PC-9 (cell line): Measurements from ENCODE around the gene SESN1. TPM values are rescaled to one million over a fixed set of nuclear protein-coding genes. Genes with fewer than 3 reads are reported as not detected.

Experiments used
- BruUV-seq: library from RNA; stranded (reverse); fragments of 400-500 nt; replicated peaks from 2 replicates; lab custom pipeline; 2021; lab: Mats Ljungman, UMichigan
- CTCF ChIA-PET: fragments of 300-600 bp; sonication (Branson Sonifier 250); formaldehyde crosslinking; loops from one replicate; lab custom pipeline; 2022; ENCODE audit warnings: antibody characterized with exemption; lab: Charles Lee
- POLR2A ChIA-PET: fragments of 300-600 bp; sonication (Branson Sonifier 250); formaldehyde crosslinking; loops from one replicate; lab custom pipeline; 2022; ENCODE audit warnings: antibody characterized with exemption; ENCODE audit not compliant: unreplicated experiment; lab: Charles Lee
- DNase-seq, 2 experiments: peaks; one replicate each; pipeline versions ENCODE4 v3.0.0 to v3.0.0-alpha.2; 2015 to 2022; ENCODE audit warnings: mixed read lengths in 1 of 2
- H2AFZ ChIP-seq: fragments of 200-600 bp; sonication (generic); 2 replicates; pipeline ENCODE4 v1.8.1; 2017; ENCODE audit warnings: antibody characterized with exemption
- H3F3A ChIP-seq: fragments of 200-600 bp; sonication (generic); 2 replicates; pipeline ENCODE4 v1.8.1; 2017; ENCODE audit warnings: antibody characterized with exemption, mild to moderate bottlenecking, low read depth; ENCODE audit not compliant: insufficient read depth
- H3K27ac ChIP-seq: fragments of 200-600 bp; sonication (generic); 2 replicates; pipeline ENCODE4 v1.6.1; 2016; ENCODE audit warnings: mixed run types
- H3K27me3 ChIP-seq: fragments of 200-600 bp; sonication (generic); 2 replicates; pipeline ENCODE4 v1.6.1; 2016; ENCODE audit warnings: low read depth, mixed run types; ENCODE audit not compliant: insufficient read depth
- H3K36me3 ChIP-seq: fragments of 200-600 bp; sonication (generic); 2 replicates; pipeline ENCODE4 v1.6.1; 2016; ENCODE audit warnings: low read depth, mixed run types
- H3K4me1 ChIP-seq: fragments of 200-600 bp; sonication (generic); replicated peaks from 2 replicates; pipeline ENCODE4 v1.6.1; 2016; ENCODE audit warnings: mixed run types; ENCODE audit not compliant: insufficient read depth
- H3K4me2 ChIP-seq: fragments of 200-600 bp; sonication (generic); 2 replicates; pipeline ENCODE4 v1.6.1; 2017; ENCODE audit warnings: mixed run types
- H3K4me3 ChIP-seq: fragments of 200-600 bp; sonication (generic); 2 replicates; pipeline ENCODE4 v1.6.1; 2016; ENCODE audit warnings: mixed run types
- H3K79me2 ChIP-seq: fragments of 200-600 bp; sonication (generic); 2 replicates; pipeline ENCODE4 v1.6.1; 2017; ENCODE audit warnings: low read depth, mixed run types
- H3K9me2 ChIP-seq: fragments of 200-600 bp; sonication (generic); 2 replicates; pipeline ENCODE4 v1.8.1; 2017; ENCODE audit warnings: mild to moderate bottlenecking; ENCODE audit not compliant: insufficient read depth
- H3K9me3 ChIP-seq: fragments of 200-600 bp; sonication (generic); 2 replicates; pipeline ENCODE4 v1.8.1; 2016; ENCODE audit warnings: low read depth; ENCODE audit not compliant: insufficient read depth
- H4K20me1 ChIP-seq: fragments of 200-600 bp; sonication (generic); 2 replicates; pipeline ENCODE4 v1.8.1; 2017; ENCODE audit not compliant: insufficient read depth
- CTCF ChIP-seq: fragments of 200-600 bp; sonication (generic); conservative IDR thresholded peaks from 2 replicates; pipeline ENCODE4 v1.6.1; 2017; ENCODE audit warnings: mixed run types, antibody characterized with exemption, mild to moderate bottlenecking, moderate library complexity
- EZH2 ChIP-seq: fragments of 200-600 bp; sonication (generic); IDR thresholded peaks from 2 replicates; pipeline ENCODE4 v1.8.0; 2017; ENCODE audit warnings: antibody characterized with exemption, low read depth
- intact Hi-C: fragments of 100-400 bp; cut with micrococcal nuclease; formaldehyde crosslinking; loops from one replicate; pipeline ENCODE4 v1.10.0; 2022; ENCODE audit not compliant: unreplicated experiment
- total RNA-seq: library from RNA; stranded (reverse); gene quantifications from 2 replicates; pipeline ENCODE4 v1.2.3, GENCODE V29; 2021

The SESN1 gene
- total RNA-seq, 1 experiment from 2014 or later = 6.5 TPM

GRCh38 chr6:109031416-109031815 lies 63.2 kb downstream of the SESN1 start:
- no peak overlapping the region for H2AFZ ChIP-seq
- no peaks in the 10 kb centered on the region for H3K36me3 ChIP-seq
- BruUV-seq = no TSS peak
- no peaks in the 10 kb centered on the region for H3K9me2 ChIP-seq
- CTCF ChIA-PET = no interaction called here
- H3K27ac ChIP-seq = no peak overlapping the region
- no peak overlapping the region for H3K4me3 ChIP-seq
- DNase-seq = no peak
- H3K4me2 ChIP-seq = no peak overlapping the region
- no peaks in the 10 kb centered on the region for H3K27me3 ChIP-seq
- intact Hi-C loops = no loop called here
- H3K79me2 ChIP-seq = no peaks in the 10 kb centered on the region
- no peak for TF ChIP-seq CTCF
- TF ChIP-seq EZH2 = no peak
- no peaks in the 10 kb centered on the region for H3K9me3 ChIP-seq
- no peaks in the 10 kb centered on the region for H4K20me1 ChIP-seq
- peaks cover 4% of the 10 kb centered on the region; the same call in 1 of the 2 replicates for H3K4me1 ChIP-seq
- POLR2A ChIA-PET = no interaction called here
- H3F3A ChIP-seq = no peaks in the 10 kb centered on the region

- CTCF ChIA-PET = no interaction called here
- no peaks in the 10 kb centered on the region for H3K27me3 ChIP-seq
- H3K79me2 ChIP-seq = no peaks in the 10 kb centered on the region
- BruUV-seq = no TSS peak
- H3K4me2 ChIP-seq = no peak overlapping the region
- H3F3A ChIP-seq = no peaks in the 10 kb centered on the region
- no peaks in the 10 kb centered on the region for H3K9me3 ChIP-seq
- no peak overlapping the region for H2AFZ ChIP-seq
- no peak overlapping the region for H3K4me3 ChIP-seq
- H3K9me2 ChIP-seq = no peaks in the 10 kb centered on the region
- H3K36me3 ChIP-seq = no peaks in the 10 kb centered on the region
- intact Hi-C loops = no loop called here
- TF ChIP-seq EZH2 = no peak
- TF ChIP-seq CTCF = no peak
- DNase-seq = no peak
- POLR2A ChIA-PET = no interaction called here
- no peak overlapping the region for H3K27ac ChIP-seq
- H4K20me1 ChIP-seq = no peaks in the 10 kb centered on the region
- H3K4me1 ChIP-seq = peaks cover 4% of the 10 kb centered on the region; the same call in 1 of the 2 replicates
These were observed 65.3 kb downstream of the SESN1 start for GRCh38 chr6:109029313-109029712.

- TF ChIP-seq EZH2 (no peak), CTCF (no peak)
- H3K4me1 ChIP-seq = peaks cover 4% of the 10 kb centered on the region; the same call in 1 of the 2 replicates
- no peak overlapping the region for H3K4me2 ChIP-seq
- H3K27ac ChIP-seq = no peak overlapping the region
- H3F3A ChIP-seq = no peaks in the 10 kb centered on the region
- no peaks in the 10 kb centered on the region for H3K79me2 ChIP-seq
- no peaks in the 10 kb centered on the region for H3K9me2 ChIP-seq
- H3K9me3 ChIP-seq = no peaks in the 10 kb centered on the region
- H2AFZ ChIP-seq = no peak overlapping the region
- no peak overlapping the region for H3K4me3 ChIP-seq
- H3K36me3 ChIP-seq = no peaks in the 10 kb centered on the region
- BruUV-seq = no TSS peak
- CTCF ChIA-PET = no interaction called here
- no peaks in the 10 kb centered on the region for H3K27me3 ChIP-seq
- DNase-seq = no peak
- intact Hi-C loops = no loop called here
- H4K20me1 ChIP-seq = no peaks in the 10 kb centered on the region
- POLR2A ChIA-PET = no interaction called here
These were observed 66.2 kb downstream of the SESN1 start for GRCh38 chr6:109028439-109028838.
